Thyroid gland (tissue), 4 donors: Measurements from ENCODE around the gene GAS6. TPM values are rescaled to one million over a fixed set of nuclear protein-coding genes. Genes with fewer than 3 reads are reported as not detected.
A peak's percentile ranks its signal among the peaks of the same experiment; 100 is the strongest.

ENCODE experiments used
- DNase-seq, 2 donors: peaks; one replicate each; pipeline ENCODE4 v3.0.0-alpha.2; 2019
- H3K27ac ChIP-seq, 3 donors: fragments of 200-600 bp; sonication (generic); 1 replicate in 2 of 3; 2 replicates in 1 of 3; pipeline ENCODE4 v1.5.1; 2016 to 2019; ENCODE audit warnings: mild to moderate bottlenecking in 1 of 3, moderate library complexity in 1 of 3
- H3K27me3 ChIP-seq: fragments of 200-600 bp; sonication (generic); one replicate; pipeline ENCODE4 v1.5.1; 2019
- H3K36me3 ChIP-seq, 2 donors: fragments of 200-600 bp; sonication (generic); one replicate each; pipeline ENCODE4 v1.5.1; 2016 to 2019
- H3K4me1 ChIP-seq, 2 donors: fragments of 200-600 bp; sonication (generic); one replicate each; pipeline ENCODE4 v1.5.1; 2017 to 2019
- H3K4me3 ChIP-seq, 3 donors: fragments of 200-600 bp; sonication (generic); replicated peaks in 1 of 3; 1 replicate in 2 of 3; 2 replicates in 1 of 3; pipeline ENCODE4 v1.5.1; 2016; ENCODE audit warnings: mild to moderate bottlenecking in 1 of 3
- H3K9me3 ChIP-seq: fragments of 200-600 bp; sonication (generic); one replicate; pipeline ENCODE4 v1.5.1; 2017
- CTCF ChIP-seq, 6 experiments: fragments of 200-600 bp in 3 of 6; fragments of 450-650 bp in 3 of 6; sonication (generic) in 3 of 6; IDR thresholded peaks; one replicate each; pipeline ENCODE4 v1.5.1; 2016 to 2019; ENCODE audit warnings: antibody characterized with exemption in 6 of 6, mild to moderate bottlenecking in 2 of 6, inconsistent platforms in 1 of 6, moderate library complexity in 1 of 6
- POLR2A ChIP-seq, 2 donors: fragments of 450-650 bp; IDR thresholded peaks; one replicate each; pipeline ENCODE4 v1.6.1; 2017; ENCODE audit warnings: antibody characterized with exemption in 2 of 2, mild to moderate bottlenecking in 2 of 2, moderate library complexity in 1 of 2
- WGBS, 2 donors: methylation state at CpG; one replicate each; pipeline ENCODE4 v1.1.5; 2017; 5-methylcytosine and 5-hydroxymethylcytosine counted together
- intact Hi-C: fragments of 100-400 bp; cut with DNase I; formaldehyde crosslinking; loops from one replicate; pipeline ENCODE4 v1.15.1; 2023
- total RNA-seq, 4 donors: library from RNA; depleted of rRNA; stranded (reverse); fragments of >200 nt; gene quantifications; one replicate each; pipeline ENCODE4 v1.2.3, GENCODE V29; 2016

GAS6 gene
- total RNA-seq, 4 donors from 2014 or later: 145 to 197 (median 173) TPM

- no peaks in the 10 kb centered on the region for H3K4me1 ChIP-seq
- no peaks in the 10 kb centered on the region for H3K36me3 ChIP-seq
- WGBS, 2 donors: 81 to 87% methylated on average over 4 to 5 of the region's 5 CpGs
- intact Hi-C loops: no loop called here
- no peaks in the 10 kb centered on the region for H3K9me3 ChIP-seq
- no peak overlapping the region for H3K27ac ChIP-seq
- no peak overlapping the region for H3K4me3 ChIP-seq
- no peaks in the 10 kb centered on the region for H3K27me3 ChIP-seq
- no peak for DNase-seq
- no peak for TF ChIP-seq CTCF (IDR thresholded peaks at IDR 0.05)
- TF ChIP-seq POLR2A (IDR thresholded peaks at IDR 0.05): no peak
Observed at GRCh38 chr13:113784645-113785024, 79.2 kb downstream of the GAS6 start.

- WGBS, 2 donors: 81% methylated on average over 10 of the region's 10 CpGs
Observed at GRCh38 chr13:113783966-113784644, 79.8 kb downstream of the GAS6 start.

DNA sequence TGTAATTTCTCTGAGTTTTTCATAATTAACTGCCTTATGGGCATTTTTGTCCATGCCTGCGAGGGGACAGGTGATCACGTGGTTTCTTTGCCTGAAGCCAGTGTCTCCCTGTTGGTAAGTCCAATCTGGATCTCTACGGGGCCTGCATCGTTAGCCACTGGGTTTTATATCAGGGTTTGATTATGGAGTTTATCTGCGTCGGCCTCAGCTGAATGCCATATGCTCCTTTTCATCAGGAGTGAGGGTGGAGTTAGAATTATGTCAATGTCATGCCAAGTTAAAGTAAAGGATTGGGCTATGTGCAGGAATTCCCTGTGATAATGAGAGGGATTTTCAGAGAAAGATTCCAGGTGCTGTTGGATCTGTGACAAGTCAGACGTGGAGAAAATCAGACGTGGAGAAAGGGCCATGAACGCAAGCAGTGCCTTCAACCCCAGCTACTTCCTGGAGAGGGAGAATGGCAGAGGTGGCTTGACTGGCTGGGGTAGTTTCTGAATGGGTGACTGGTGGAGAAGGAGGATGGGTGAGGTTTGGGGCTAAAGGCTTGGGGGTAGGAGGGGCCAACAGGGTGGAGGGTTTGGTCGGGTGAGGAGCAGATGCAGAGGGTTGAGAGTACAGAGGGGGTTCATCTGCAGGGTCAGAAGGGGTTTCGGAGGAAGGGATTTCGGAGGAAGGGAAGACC, 80.5 kb downstream of the GAS6 start:
- DNase-seq: no peak
- Histone ChIP-seq H3K9me3 (no peaks in the 10 kb centered on the region), H3K4me1 (no peaks in the 10 kb centered on the region), H3K4me3 (no peak overlapping the region), H3K27me3 (no peaks in the 10 kb centered on the region), H3K27ac (no peak overlapping the region), H3K36me3 (no peaks in the 10 kb centered on the region)
- TF ChIP-seq POLR2A (IDR thresholded peaks at IDR 0.05) (no peak), CTCF (IDR thresholded peaks at IDR 0.05) (no peak)
- intact Hi-C loops: no loop called here
- WGBS, 2 donors: 81 to 83% methylated on average over 12 of the region's 12 CpGs

More at GRCh38 chr13:113783966-113784644, 79.8 kb downstream of the GAS6 start:
- TF ChIP-seq CTCF (IDR thresholded peaks at IDR 0.05) (no peak), POLR2A (IDR thresholded peaks at IDR 0.05) (no peak)
- intact Hi-C loops: no loop called here
- Histone ChIP-seq H3K4me3 (no peak overlapping the region), H3K9me3 (no peaks in the 10 kb centered on the region), H3K27ac (no peak overlapping the region), H3K27me3 (no peaks in the 10 kb centered on the region), H3K4me1 (no peaks in the 10 kb centered on the region), H3K36me3 (no peaks in the 10 kb centered on the region)
- DNase-seq: no peak

DNA sequence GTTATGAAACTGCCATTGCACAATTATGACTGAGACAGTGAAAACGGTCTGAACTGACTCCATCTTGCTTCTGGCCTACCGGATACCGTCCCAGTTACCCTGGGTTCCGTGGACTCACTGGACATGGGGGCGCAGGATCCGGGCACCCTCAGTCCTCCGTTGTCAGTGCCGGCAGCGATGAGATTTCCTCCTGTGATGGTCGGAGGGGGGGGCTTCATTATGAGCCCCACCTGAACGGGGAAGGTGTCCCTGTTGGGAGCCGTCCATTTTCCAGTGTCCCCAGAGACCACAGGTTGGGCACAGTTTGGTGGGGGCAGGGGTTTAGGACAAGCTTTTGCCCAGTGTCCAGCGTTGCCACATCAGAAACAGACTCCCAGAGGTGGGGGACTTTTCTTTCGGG, 81.4 kb downstream of the GAS6 start:
- no peak for TF ChIP-seq POLR2A (IDR thresholded peaks at IDR 0.05)
- no peak for TF ChIP-seq CTCF (IDR thresholded peaks at IDR 0.05)
- DNase-seq: no peak
- H3K4me3 ChIP-seq: no peak overlapping the region

GRCh38 chr13:113781571-113781970, 82.3 kb downstream of the GAS6 start:
- Histone ChIP-seq H3K27me3 (no peaks in the 10 kb centered on the region), H3K4me3 (no peak overlapping the region), H3K27ac (no peak overlapping the region), H3K4me1 (no peaks in the 10 kb centered on the region), H3K9me3 (no peaks in the 10 kb centered on the region), H3K36me3 (no peaks in the 10 kb centered on the region)
- intact Hi-C loops: no loop called here
- WGBS, 2 donors: 84 to 87% methylated on average over 2 of the region's 2 CpGs
- no peak for TF ChIP-seq POLR2A (IDR thresholded peaks at IDR 0.05)
- TF ChIP-seq CTCF (IDR thresholded peaks at IDR 0.05): peak in 1 of 6 experiments; percentile 8
- DNase-seq: no peak

More for the DNA sequence above, 81.4 kb downstream of the GAS6 start:
- Histone ChIP-seq H3K27ac (no peak overlapping the region), H3K27me3 (no peaks in the 10 kb centered on the region), H3K36me3 (no peaks in the 10 kb centered on the region), H3K4me1 (no peaks in the 10 kb centered on the region), H3K9me3 (no peaks in the 10 kb centered on the region)
- intact Hi-C loops: no loop called here
- 79% methylated on average over 13 to 14 of the region's 14 CpGs for whole genome bisulfite sequencing, 2 donors
